AG10803 (cell line): ENCODE results near the gene HS1BP3.

Experiments
- DNase-seq: peaks from one replicate; pipeline ENCODE4 v3.0.0; 2010; ENCODE audit warnings: low read depth
- H3K4me3 ChIP-seq: 2 replicates; pipeline ENCODE4 v1.5.1; 2011; ENCODE audit warnings: mild to moderate bottlenecking, low read length, control low read depth
- TF ChIP-seq, protein P1 (sequence below): conservative IDR thresholded peaks from 2 replicates; pipeline ENCODE4 v1.5.1; 2011; ENCODE audit warnings: mild to moderate bottlenecking, low read length, control low read depth, inconsistent platforms

The HS1BP3 gene

GRCh38 chr2:20661421-20662307 lies 10.8 kb upstream of the HS1BP3 start:
- DNase-seq = peak; percentile 70
- TF ChIP-seq, protein P1, sequence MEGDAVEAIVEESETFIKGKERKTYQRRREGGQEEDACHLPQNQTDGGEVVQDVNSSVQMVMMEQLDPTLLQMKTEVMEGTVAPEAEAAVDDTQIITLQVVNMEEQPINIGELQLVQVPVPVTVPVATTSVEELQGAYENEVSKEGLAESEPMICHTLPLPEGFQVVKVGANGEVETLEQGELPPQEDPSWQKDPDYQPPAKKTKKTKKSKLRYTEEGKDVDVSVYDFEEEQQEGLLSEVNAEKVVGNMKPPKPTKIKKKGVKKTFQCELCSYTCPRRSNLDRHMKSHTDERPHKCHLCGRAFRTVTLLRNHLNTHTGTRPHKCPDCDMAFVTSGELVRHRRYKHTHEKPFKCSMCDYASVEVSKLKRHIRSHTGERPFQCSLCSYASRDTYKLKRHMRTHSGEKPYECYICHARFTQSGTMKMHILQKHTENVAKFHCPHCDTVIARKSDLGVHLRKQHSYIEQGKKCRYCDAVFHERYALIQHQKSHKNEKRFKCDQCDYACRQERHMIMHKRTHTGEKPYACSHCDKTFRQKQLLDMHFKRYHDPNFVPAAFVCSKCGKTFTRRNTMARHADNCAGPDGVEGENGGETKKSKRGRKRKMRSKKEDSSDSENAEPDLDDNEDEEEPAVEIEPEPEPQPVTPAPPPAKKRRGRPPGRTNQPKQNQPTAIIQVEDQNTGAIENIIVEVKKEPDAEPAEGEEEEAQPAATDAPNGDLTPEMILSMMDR = peak; percentile 99
- H3K4me3 ChIP-seq = no peak overlapping the region

GRCh38 chr2:20660506-20661420 lies 9.9 kb upstream of the HS1BP3 start:
- DNase-seq = peak; percentile 61
- H3K4me3 ChIP-seq = no peak overlapping the region
- TF ChIP-seq, protein P1 = no peak

DNA sequence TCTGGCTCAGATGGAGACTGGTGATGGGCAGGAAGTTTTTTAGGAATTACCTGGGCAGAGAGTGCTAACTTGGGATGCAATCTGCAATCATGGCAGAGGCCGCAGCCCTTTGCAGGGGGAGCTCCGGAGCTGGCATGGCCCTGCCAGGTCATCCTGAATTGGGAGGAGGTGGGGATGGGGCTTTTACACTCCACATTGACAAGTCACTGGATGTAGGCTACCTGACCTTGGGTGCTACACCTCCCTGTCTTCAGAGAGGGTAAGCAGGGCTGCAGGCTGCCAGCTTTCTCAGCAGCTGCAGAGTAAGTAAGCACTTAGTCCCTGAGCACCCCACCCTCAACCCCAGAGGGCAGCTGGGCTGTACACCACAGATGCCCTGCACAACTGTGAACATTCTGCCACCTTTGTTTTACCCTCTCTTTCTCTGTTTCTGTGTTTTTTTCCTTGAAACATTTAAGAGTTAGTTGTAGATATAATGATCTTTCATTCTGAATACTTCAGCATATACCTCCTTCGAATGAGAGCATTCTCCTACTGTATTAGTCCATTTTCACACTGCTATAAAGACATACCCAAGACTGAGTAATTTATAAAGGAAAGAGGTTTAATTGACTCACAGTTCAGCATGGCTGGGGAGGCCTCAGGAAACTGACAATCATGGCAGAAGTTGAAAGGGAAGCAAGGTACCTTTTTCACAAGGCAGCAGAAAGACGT lies 6.8 kb upstream of the HS1BP3 start:
- TF ChIP-seq, protein P1 = no peak
- no peak overlapping the region for H3K4me3 ChIP-seq
- DNase-seq = no peak

GRCh38 chr2:20656561-20656960 lies 5.7 kb upstream of the HS1BP3 start:
- TF ChIP-seq, protein P1 = no peak
- no peak for DNase-seq
- no peak overlapping the region for H3K4me3 ChIP-seq

- TF ChIP-seq, protein P1 = no peak
- DNase-seq = no peak
Measured at GRCh38 chr2:20654535-20654813, 3.6 kb upstream of the HS1BP3 start.

GRCh38 chr2:20653695-20654534 lies 3.0 kb upstream of the HS1BP3 start:
- DNase-seq = no peak
- H3K4me3 ChIP-seq = no peak overlapping the region
- TF ChIP-seq, protein P1 = no peak

More at GRCh38 chr2:20654535-20654813, 3.6 kb upstream of the HS1BP3 start:
- no peak overlapping the region for H3K4me3 ChIP-seq
